ENCODE measurements around the gene THSD4. TPM values are rescaled to one million over a fixed set of nuclear protein-coding genes. Genes with fewer than 3 reads are reported as not detected.

The THSD4 gene
- polyA plus RNA-seq, 2 of the 4 experiments (the other 2 are of a cell fraction): 15.8 to 40.7 TPM

- ATAC-seq: no peak
- 0 out of 6 replicates have a peak overlapping the region, but pooled peaks of 1 of the 2 experiments have one; percentile 8 for H3K27ac ChIP-seq
- peaks cover 40% of the 10 kb centered on the region for H3K4me1 ChIP-seq
- H3K4me3 ChIP-seq: no peak overlapping the region
- CTCF ChIA-PET: interaction anchor here (0.6 to 8.1 kb wide), 8 partner anchors 12 to 1856 kb away, joined by 3 to 52 read pairs (median 6); no protein-coding TSS in a partner anchor
- no peak for FAIRE-seq
- no peak for DNase-seq (ENCODE audit: low read depth in 1 of 2, low spot score in 1 of 2)
- 92% methylated on average over 7 of the region's 8 CpGs for WGBS (ENCODE audit: missing lambda C conversion rate)
- TF ChIP-seq NPAS2 (CRISPR knock-in tag; IDR thresholded peaks at IDR 0.05; ENCODE audit: borderline replicate concordance) (no peak), CEBPB (IDR thresholded peaks at IDR 0.05) (no peak), MAX (IDR thresholded peaks at IDR 0.05) (no peak), GATA3 (IDR thresholded peaks at IDR 0.05; ENCODE audit: borderline replicate concordance) (no peak), ESRRA (IDR thresholded peaks at IDR 0.05; ENCODE audit: borderline replicate concordance, low read length) (no peak), HOXB13 (CRISPR knock-in tag; IDR thresholded peaks at IDR 0.05; ENCODE audit: low read depth) (no peak), ZNF302 (CRISPR knock-in tag; IDR thresholded peaks at IDR 0.05) (no peak), CTCF (IDR thresholded peaks at IDR 0.05) (no peak), BHLHE40 (IDR thresholded peaks at IDR 0.05; ENCODE audit: low read depth, low read length) (no peak), CHD4 (IDR thresholded peaks at IDR 0.05; ENCODE audit: borderline replicate concordance) (no peak)
- POLR2A ChIA-PET: no interaction called here
- no peaks in the 10 kb centered on the region for H3K9me3 ChIP-seq
- no peak overlapping the region for H3K4me2 ChIP-seq
Measured at GRCh38 chr15:71120428-71120944, 5.2 kb downstream of the THSD4 start.

GRCh38 chr15:71121442-71121841 lies 6.2 kb downstream of the THSD4 start:
- Histone ChIP-seq H3K4me2 (no peak overlapping the region), H3K9me3 (no peaks in the 10 kb centered on the region), H3K27ac (no peak overlapping the region), H3K4me1 (peaks cover 40% of the 10 kb centered on the region), H3K4me3 (no peak overlapping the region)
- TF ChIP-seq HOXA7 (CRISPR knock-in tag; IDR thresholded peaks at IDR 0.05) (no peak), KDM1A (IDR thresholded peaks at IDR 0.05; ENCODE audit: low read depth) (no peak), ZSCAN20 (CRISPR knock-in tag; IDR thresholded peaks at IDR 0.05) (no peak), HES2 (IDR thresholded peaks at IDR 0.05) (no peak), JUN (IDR thresholded peaks at IDR 0.05) (no peak), HOXB5 (CRISPR knock-in tag; IDR thresholded peaks at IDR 0.05) (no peak), RCOR1 (IDR thresholded peaks at IDR 0.05; ENCODE audit: low read depth, low read length) (no peak), ZFP36 (IDR thresholded peaks at IDR 0.05; ENCODE audit: borderline replicate concordance, partially characterized antibody) (no peak), POLR2AphosphoS2 (conservative IDR thresholded peaks at IDR 0.05; ENCODE audit: low read length) (no peak), TFCP2L1 (CRISPR knock-in tag; IDR thresholded peaks at IDR 0.05) (no peak), PBX3 (IDR thresholded peaks at IDR 0.05) (no peak), POLR2A (IDR thresholded peaks at IDR 0.05; ENCODE audit: low read length) (no peak), ZNF302 (CRISPR knock-in tag; IDR thresholded peaks at IDR 0.05) (no peak)
- POLR2A ChIA-PET: no interaction called here
- 72% methylated on average over 4 of the region's 4 CpGs for WGBS (ENCODE audit: missing lambda C conversion rate)
- ATAC-seq (no peak), FAIRE-seq (no peak), DNase-seq (ENCODE audit: low read depth in 1 of 2, low spot score in 1 of 2) (no peak)
- CTCF ChIA-PET: interaction anchor here (1.3 to 8.1 kb wide), 3 partner anchors 13 to 322 kb away, joined by 6 to 52 read pairs (median 6); no protein-coding TSS in a partner anchor

Data from A549 (cell line).